AG04450 (cell line): ENCODE measurements around the gene IL4. TPM values are rescaled to one million over a fixed set of nuclear protein-coding genes. Genes with fewer than 3 reads are reported as not detected.

Experiments
- CTCF ChIA-PET: fragments of 300-600, 350-600 bp; formaldehyde crosslinking; extraction: SDS; loops from one replicate; lab custom pipeline; 2022; ENCODE audit warnings: antibody characterized with exemption, inconsistent platforms; lab: Charles Lee
- POLR2A ChIA-PET: fragments of 350-600 bp; formaldehyde crosslinking; extraction: SDS; loops from one replicate; lab custom pipeline; 2021; ENCODE audit warnings: antibody characterized with exemption, inconsistent platforms; lab: Yijun Ruan, JAX
- DNase-seq: peaks from one replicate; pipeline ENCODE4 v3.0.0-alpha.2; 2011; ENCODE audit warnings: low read depth, low spot score
- H3K27ac ChIP-seq: one replicate; pipeline ENCODE4 v1.5.1; 2012; ENCODE audit warnings: low read depth, low read length, control low read depth
- H3K27me3 ChIP-seq: one replicate; pipeline ENCODE4 v1.6.0; 2012; ENCODE audit warnings: low read length; ENCODE audit not compliant: control insufficient read depth, insufficient read depth
- H3K4me3 ChIP-seq: 2 replicates; pipeline ENCODE4 v1.5.1; 2011; ENCODE audit warnings: mild to moderate bottlenecking, low read depth, low read length, control low read depth
- H3K9me3 ChIP-seq: 2 replicates; pipeline ENCODE4 v1.5.1; 2012; ENCODE audit warnings: low read length; ENCODE audit not compliant: control insufficient read depth, insufficient read depth
- CTCF ChIP-seq: IDR thresholded peaks from 2 replicates; pipeline ENCODE4 v1.5.1; 2011; ENCODE audit warnings: low read depth, low read length, control low read depth, inconsistent platforms
- polyA plus RNA-seq: library from polyadenylated mRNA; depleted of rRNA; stranded (reverse); fragments of >200 nt; gene quantifications from 2 replicates; pipeline ENCODE4 v1.2.3, GENCODE V29; 2011

IL4 gene
- polyA plus RNA-seq, 1 experiment = not detected

- no peak for DNase-seq
- Histone ChIP-seq H3K27me3 (peaks cover under 1% of the 10 kb centered on the region), H3K27ac (no peak overlapping the region), H3K9me3 (no peaks in the 10 kb centered on the region; the same call in 1 of the 2 replicates), H3K4me3 (no peak overlapping the region)
- CTCF ChIA-PET = interaction anchor here (2.3 kb wide), 1 partner anchor 158 kb away, joined by 11 read pairs; no protein-coding TSS in a partner anchor
- no peak for TF ChIP-seq CTCF
- POLR2A ChIA-PET = no interaction called here
Measured at GRCh38 chr5:132662004-132662401, 11.8 kb upstream of the IL4 start.

- no peaks in the 10 kb centered on the region; the same call in 1 of the 2 replicates for H3K9me3 ChIP-seq
- CTCF ChIA-PET = interaction anchor here (0.6 to 0.8 kb wide), 2 partner anchors 14 to 125 kb away, joined by 3 read pairs; no protein-coding TSS in a partner anchor
- POLR2A ChIA-PET = no interaction called here
- H3K4me3 ChIP-seq = no peak overlapping the region
- no peak for DNase-seq
- no peaks in the 10 kb centered on the region for H3K27me3 ChIP-seq
- TF ChIP-seq CTCF = peak; percentile 9; the same call in 1 of the 2 replicates
- no peak overlapping the region for H3K27ac ChIP-seq
Measured at GRCh38 chr5:132662925-132663770, 10.6 kb upstream of the IL4 start.

GRCh38 chr5:132663771-132664695 lies 9.8 kb upstream of the IL4 start:
- no peak for DNase-seq
- POLR2A ChIA-PET = no interaction called here
- Histone ChIP-seq H3K4me3 (no peak overlapping the region), H3K9me3 (no peaks in the 10 kb centered on the region; the same call in 1 of the 2 replicates), H3K27me3 (no peaks in the 10 kb centered on the region), H3K27ac (no peak overlapping the region)
- CTCF ChIA-PET = interaction anchor here (0.6 to 0.8 kb wide), 2 partner anchors 13 to 124 kb away, joined by 3 read pairs; no protein-coding TSS in a partner anchor
- no peak for TF ChIP-seq CTCF

GRCh38 chr5:132664696-132665209 lies 9.0 kb upstream of the IL4 start:
- Histone ChIP-seq H3K9me3 (no peaks in the 10 kb centered on the region; the same call in 1 of the 2 replicates), H3K27me3 (no peaks in the 10 kb centered on the region), H3K4me3 (no peak overlapping the region), H3K27ac (no peak overlapping the region)
- CTCF ChIA-PET = no interaction called here
- no peak for TF ChIP-seq CTCF
- POLR2A ChIA-PET = no interaction called here
- DNase-seq = no peak
